Activated gamma-delta T cell (primary cell): ENCODE results near the gene GOLGA6L7.
"Not testable (repeated sequence)": the region's sequence is repeated elsewhere in the genome, so short reads cannot be mapped to it uniquely, and the experiment has no call there.

ENCODE experiments used
- DNase-seq: peaks from one replicate; lab custom pipeline; 2025; lab: John Stamatoyannopoulos, UW

GOLGA6L7 gene

GRCh38 chr15:28884151-28884940 lies 35.9 kb upstream of the GOLGA6L7 start:
- DNase-seq: no peak

- no peak for DNase-seq
Measured at GRCh38 chr15:28881600-28881999, 33.2 kb upstream of the GOLGA6L7 start.

- DNase-seq: no peak
Measured at GRCh38 chr15:28881170-28881569, 32.7 kb upstream of the GOLGA6L7 start.

- no peak for DNase-seq
Measured at GRCh38 chr15:28880680-28881079, 32.2 kb upstream of the GOLGA6L7 start.

- no peak for DNase-seq
Measured at GRCh38 chr15:28879551-28879950, 31.1 kb upstream of the GOLGA6L7 start.

GRCh38 chr15:28878209-28878608 lies 29.8 kb upstream of the GOLGA6L7 start:
- DNase-seq: no peak

- DNase-seq: no peak
Measured at GRCh38 chr15:28876845-28877185, 28.4 kb upstream of the GOLGA6L7 start.

GRCh38 chr15:28876131-28876844 lies 27.8 kb upstream of the GOLGA6L7 start:
- no peak for DNase-seq

GRCh38 chr15:28875461-28876000 lies 27.1 kb upstream of the GOLGA6L7 start:
- DNase-seq: no peak

GRCh38 chr15:28873585-28874190 lies 25.2 kb upstream of the GOLGA6L7 start:
- no peak for DNase-seq

GRCh38 chr15:28873006-28873405 lies 24.6 kb upstream of the GOLGA6L7 start:
- DNase-seq: no peak

- no peak for DNase-seq
Measured at GRCh38 chr15:28871168-28871567, 22.7 kb upstream of the GOLGA6L7 start.

- no peak for DNase-seq
Measured at GRCh38 chr15:28868744-28869345, 20.4 kb upstream of the GOLGA6L7 start.

GRCh38 chr15:28861589-28862293 lies 13.3 kb upstream of the GOLGA6L7 start:
- DNase-seq: not testable (repeated sequence)

GRCh38 chr15:28861031-28861534 lies 12.6 kb upstream of the GOLGA6L7 start:
- DNase-seq: no peak

GRCh38 chr15:28854578-28854977 lies 6.1 kb upstream of the GOLGA6L7 start:
- not testable (repeated sequence) for DNase-seq

- DNase-seq: not testable (repeated sequence)
Measured at GRCh38 chr15:28853654-28854053, 5.2 kb upstream of the GOLGA6L7 start.

GRCh38 chr15:28849766-28850165 lies 1.3 kb upstream of the GOLGA6L7 start:
- not testable (repeated sequence) for DNase-seq

- not testable (repeated sequence) for DNase-seq
Measured at GRCh38 chr15:28849271-28849670, 827 bp upstream of the GOLGA6L7 start.

GRCh38 chr15:28847959-28848358 lies 485 bp downstream of the GOLGA6L7 start:
- not testable (repeated sequence) for DNase-seq

GRCh38 chr15:28847247-28847646 lies 1.2 kb downstream of the GOLGA6L7 start:
- DNase-seq: not testable (repeated sequence)
